K562 (cell line): ENCODE measurements around the gene WNT2. TPM values are rescaled to one million over a fixed set of nuclear protein-coding genes. Genes with fewer than 3 reads are reported as not detected.

Experiments
- ATAC-seq: fragments of 200-7000 bp; cut with Tn5 transposase; 3 replicates; pipeline ENCODE4 v1.9.1; 2020; ENCODE audit warnings: moderate library complexity
- BruUV-seq: library from RNA; stranded (reverse); fragments of 400-500 nt; replicated peaks from 2 replicates; lab custom pipeline; 2021; lab: Mats Ljungman, UMichigan
- CTCF ChIA-PET: fragments of 300-600 bp; formaldehyde crosslinking; extraction: SDS; loops from one replicate; lab custom pipeline; 2021; ENCODE audit warnings: low intra/inter-chr PET ratio; lab: Yijun Ruan, JAX
- POLR2A ChIA-PET: fragments of 300-600, 350-650 bp; sonication (Branson Sonifier 250); formaldehyde crosslinking; extraction: SDS; loops from one replicate; lab custom pipeline; 2021; ENCODE audit warnings: antibody characterized with exemption, inconsistent platforms; lab: Yijun Ruan, JAX
- DNase-seq, 4 experiments: peaks; one replicate each; pipeline versions ENCODE4 v3.0.0 to v3.0.0-alpha.2; 2011 to 2018; ENCODE audit warnings: low spot score in 3 of 4, mixed read lengths in 3 of 4; ENCODE audit errors: extremely low read depth in 1 of 4
- FAIRE-seq: peaks from 2 replicates; lab custom pipeline; 2011; peaks lifted over from hg19 to GRCh38; lab: Jason Lieb, UNC
- H2AFZ ChIP-seq: 2 replicates; pipeline ENCODE4 v1.6.0; 2011; ENCODE audit warnings: low read depth, low read length, control low read depth, inconsistent platforms
- H3K27ac ChIP-seq: fragments of 200-600 bp; 3 replicates; pipeline ENCODE4 v1.8.0; 2011; ENCODE audit warnings: low read depth, mild to moderate bottlenecking, control low read depth, inconsistent platforms, low read length, moderate library complexity, mixed read lengths; ENCODE audit errors: extremely low read depth
- H3K27me3 ChIP-seq, 2 experiments: fragments of 300-600 bp in 1 of 2; 2 replicates in 1 of 2; 3 replicates in 1 of 2; pipeline versions ENCODE4 v1.6.0 to v1.8.0; 2011; ENCODE audit warnings: inconsistent platforms in 2 of 2, low read length in 2 of 2, mild to moderate bottlenecking in 1 of 2, mixed read lengths in 1 of 2, moderate library complexity in 1 of 2; ENCODE audit not compliant: control insufficient read depth in 2 of 2, insufficient read depth in 2 of 2
- H3K36me3 ChIP-seq: fragments of 300-600 bp; 3 replicates; pipeline ENCODE4 v1.8.0; 2011; ENCODE audit warnings: mild to moderate bottlenecking, low read length, inconsistent platforms; ENCODE audit not compliant: control insufficient read depth, insufficient read depth
- H3K4me1 ChIP-seq, 2 experiments: fragments of 200-600 bp in 1 of 2; replicated peaks in 1 of 2; 2 replicates in 1 of 2; 3 replicates in 1 of 2; pipeline versions ENCODE4 v1.5.1 to v1.8.0; 2011; ENCODE audit warnings: inconsistent platforms in 2 of 2, low read length in 2 of 2, mild to moderate bottlenecking in 1 of 2, mixed read lengths in 1 of 2, moderate library complexity in 1 of 2; ENCODE audit not compliant: control insufficient read depth in 2 of 2, insufficient read depth in 2 of 2
- H3K4me2 ChIP-seq: 2 replicates; pipeline ENCODE4 v1.6.1; 2011; ENCODE audit warnings: low read length, control low read depth, inconsistent platforms, mixed read lengths; ENCODE audit not compliant: insufficient read depth
- H3K4me3 ChIP-seq: fragments of 200-600 bp; sonication (generic), shearing (Covaris generic); 2 replicates; pipeline ENCODE4 v1.5.1; 2016; ENCODE audit warnings: control low read depth, inconsistent platforms
- H3K79me2 ChIP-seq: fragments of 200-600 bp; 3 replicates; pipeline ENCODE4 v1.8.0; 2011; ENCODE audit warnings: low read length, inconsistent platforms; ENCODE audit not compliant: control insufficient read depth, insufficient read depth
- H3K9ac ChIP-seq, 2 experiments: 2 replicates each; pipeline versions ENCODE4 v1.6.0 to v1.6.1; 2011; ENCODE audit warnings: low read depth in 2 of 2, low read length in 2 of 2, control low read depth in 1 of 2, inconsistent platforms in 1 of 2, mild to moderate bottlenecking in 1 of 2, mixed read lengths in 1 of 2; ENCODE audit not compliant: insufficient read depth in 1 of 2
- H3K9me1 ChIP-seq: one replicate; pipeline ENCODE4 v1.6.0; 2011; ENCODE audit warnings: inconsistent platforms, mild to moderate bottlenecking, low read length, moderate library complexity; ENCODE audit not compliant: control insufficient read depth, insufficient read depth
- H3K9me3 ChIP-seq: replicated peaks from 2 replicates; pipeline ENCODE4 v1.5.1; 2011; ENCODE audit warnings: low read depth, low read length, inconsistent platforms; ENCODE audit not compliant: control insufficient read depth, insufficient read depth
- H4K20me1 ChIP-seq: replicated peaks from 2 replicates; pipeline ENCODE4 v1.6.1; 2011; ENCODE audit warnings: low read length, inconsistent platforms, mixed read lengths; ENCODE audit not compliant: control insufficient read depth, insufficient read depth
- CBX1 ChIP-seq: sonication (generic); IDR thresholded peaks from 2 replicates; pipeline ENCODE4 v1.6.1; 2016; ENCODE audit warnings: antibody characterized with exemption, low read depth, mild to moderate bottlenecking
- CHCHD3 ChIP-seq: fragments of 250-450 bp; sonication (Bioruptor Pico); IDR thresholded peaks from 2 replicates; pipeline ENCODE4 v2.1.2; 2022; ENCODE audit warnings: mild to moderate bottlenecking
- MEIS2 ChIP-seq: fragments of 450-650 bp; IDR thresholded peaks from 2 replicates; pipeline ENCODE4 v1.6.1; 2014; ENCODE audit warnings: mild to moderate bottlenecking; ENCODE audit not compliant: partially characterized antibody
- XRCC5 ChIP-seq: fragments of 200-400 bp; formaldehyde crosslinking; IDR thresholded peaks from 2 replicates; pipeline ENCODE4 v1.6.1; 2017; ENCODE audit warnings: low read depth, mild to moderate bottlenecking, low read length
- ZNF24 ChIP-seq: fragments of 450-650 bp; IDR thresholded peaks from 2 replicates; pipeline ENCODE4 v1.6.1; 2016
- WGBS: fragments of 100-300 bp; shearing (Covaris generic); methylation state at CpG from one replicate; pipeline ENCODE4 v1.1.6; 2016; ENCODE audit warnings: low coverage, mixed read lengths; ENCODE audit not compliant: insufficient coverage; ENCODE audit errors: missing lambda C conversion rate; 5-methylcytosine and 5-hydroxymethylcytosine counted together
- in situ Hi-C: fragments of 300-500 bp; cut with MboI; formaldehyde crosslinking; loops from 4 replicates; pipeline ENCODE4 v1.15.0; 2018; ENCODE audit warnings: inconsistent platforms, mixed read lengths
- intact Hi-C: fragments of 100-400 bp; cut with micrococcal nuclease; formaldehyde crosslinking; loops from 2 replicates; pipeline ENCODE4 v1.14.2; 2022
- polyA plus RNA-seq, 8 experiments: library from polyadenylated mRNA; depleted of rRNA in 4 of 8; stranded (reverse) in 5 of 8; unstranded in 3 of 8; fragments of >200 nt; fragmentation: Nextera tagmentation in 2 of 8; fragmentation: Illumina TruSeq in 1 of 8; extraction: Ambion mirVana in 2 of 8; extraction: Trizol in 1 of 8; gene quantifications; 2 replicates each; pipeline versions ENCODE4 v1.2.1 to v1.2.3, GENCODE V29; 2011 to 2014; ENCODE audit warnings: inconsistent platforms in 1 of 8, missing spikeins in 1 of 8
- total RNA-seq, 7 experiments: library from RNA; depleted of rRNA in 6 of 7; stranded (reverse); fragments of >200 nt in 6 of 7; fragmentation: Illumina TruSeq in 2 of 7; extraction: Trizol in 2 of 7; gene quantifications; 2 replicates each; pipeline versions ENCODE4 v1.2.1 to v1.2.3, GENCODE V29; 2011 to 2021; ENCODE audit warnings: low replicate concordance in 1 of 7
- TF ChIP-seq, protein P1 (sequence below): fragments of 450-650 bp; IDR thresholded peaks from 2 replicates; pipeline ENCODE4 v1.6.1; 2016
- TF ChIP-seq, protein P2 (sequence below), 2 experiments: IDR thresholded peaks in 1 of 2; conservative IDR thresholded peaks in 1 of 2; 2 replicates each; pipeline ENCODE4 v1.6.1; 2016; ENCODE audit warnings: low read depth in 2 of 2, mild to moderate bottlenecking in 1 of 2, missing compliant biosample characterization in 1 of 2, missing genetic modification characterization in 1 of 2, moderate library complexity in 1 of 2

Gene WNT2
- total and polyA plus RNA-seq, 9 of the 15 experiments (the other 6 are each of a cell fraction or from before 2014, with no cell fraction given), result 0.04 TPM; not detected in 8

DNA sequence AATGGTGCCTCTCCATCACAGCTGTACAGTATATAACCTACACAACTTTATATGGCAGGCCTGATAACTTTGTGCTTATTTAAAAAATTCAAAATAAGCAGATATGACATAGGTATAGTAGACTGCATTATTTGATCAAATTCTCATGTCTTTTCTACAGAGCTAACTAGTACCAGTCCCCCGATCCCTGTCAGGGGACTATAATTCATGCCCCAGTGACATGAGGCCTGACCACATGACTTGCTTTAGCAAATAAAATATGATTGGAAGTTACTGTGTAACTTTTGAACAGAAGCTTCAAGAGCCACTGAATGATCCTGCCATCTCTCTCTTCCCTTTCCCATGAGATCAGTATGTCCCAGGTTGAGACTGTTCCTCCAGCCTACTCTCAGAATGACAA is 49.2 kb upstream of the WNT2 start:
- POLR2A ChIA-PET, result interaction anchor here (0.6 kb wide), 1 partner anchor 125 kb away, joined by 3 read pairs; no protein-coding TSS in a partner anchor
- Histone ChIP-seq H3K4me1 (no peaks in the 10 kb centered on the region), H4K20me1 (no peaks in the 10 kb centered on the region), H3K27ac (no peak overlapping the region), H3K9me3 (no peaks in the 10 kb centered on the region), H3K36me3 (no peaks in the 10 kb centered on the region), H2AFZ (no peak overlapping the region), H3K4me3 (no peak overlapping the region), H3K4me2 (no peak overlapping the region), H3K9ac (no peak overlapping the region), H3K79me2 (no peaks in the 10 kb centered on the region), H3K9me1 (no peaks in the 10 kb centered on the region), H3K27me3 (no peaks in the 10 kb centered on the region; a peak in 1 of 5 replicates)
- BruUV-seq, result no TSS peak
- in situ Hi-C loops (no loop called here), intact Hi-C loops (no loop called here)
- FAIRE-seq, result no peak
- ATAC-seq, result no peak; the same call in 2 of the 3 replicates
- CTCF ChIA-PET, result no interaction called here
- TF ChIP-seq, protein P1, sequence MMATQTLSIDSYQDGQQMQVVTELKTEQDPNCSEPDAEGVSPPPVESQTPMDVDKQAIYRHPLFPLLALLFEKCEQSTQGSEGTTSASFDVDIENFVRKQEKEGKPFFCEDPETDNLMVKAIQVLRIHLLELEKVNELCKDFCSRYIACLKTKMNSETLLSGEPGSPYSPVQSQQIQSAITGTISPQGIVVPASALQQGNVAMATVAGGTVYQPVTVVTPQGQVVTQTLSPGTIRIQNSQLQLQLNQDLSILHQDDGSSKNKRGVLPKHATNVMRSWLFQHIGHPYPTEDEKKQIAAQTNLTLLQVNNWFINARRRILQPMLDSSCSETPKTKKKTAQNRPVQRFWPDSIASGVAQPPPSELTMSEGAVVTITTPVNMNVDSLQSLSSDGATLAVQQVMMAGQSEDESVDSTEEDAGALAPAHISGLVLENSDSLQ, result peak; percentile 67
- TF ChIP-seq ZNF24, result no peak
- no peak for TF ChIP-seq CBX1
- no peak for TF ChIP-seq XRCC5
- TF ChIP-seq MEIS2, result peak; percentile 65
- TF ChIP-seq, protein P2, sequence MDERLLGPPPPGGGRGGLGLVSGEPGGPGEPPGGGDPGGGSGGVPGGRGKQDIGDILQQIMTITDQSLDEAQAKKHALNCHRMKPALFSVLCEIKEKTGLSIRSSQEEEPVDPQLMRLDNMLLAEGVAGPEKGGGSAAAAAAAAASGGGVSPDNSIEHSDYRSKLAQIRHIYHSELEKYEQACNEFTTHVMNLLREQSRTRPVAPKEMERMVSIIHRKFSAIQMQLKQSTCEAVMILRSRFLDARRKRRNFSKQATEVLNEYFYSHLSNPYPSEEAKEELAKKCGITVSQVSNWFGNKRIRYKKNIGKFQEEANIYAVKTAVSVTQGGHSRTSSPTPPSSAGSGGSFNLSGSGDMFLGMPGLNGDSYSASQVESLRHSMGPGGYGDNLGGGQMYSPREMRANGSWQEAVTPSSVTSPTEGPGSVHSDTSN (CRISPR knock-in tag; IDR thresholded peaks at IDR 0.05; ENCODE audit: low read depth), result no peak
- TF ChIP-seq, protein P2 (tag; conservative IDR thresholded peaks at IDR 0.05; ENCODE audit: low read depth), result peak; percentile 40; the same call in 1 of the 2 replicates
- TF ChIP-seq CHCHD3 (CRISPR knock-in tag), result no peak
- no peak for DNase-seq
- WGBS, result 0% methylated on average over 1 of the region's 1 CpG
